ENCODE measurements around the gene MALT1. TPM values are rescaled to one million over a fixed set of nuclear protein-coding genes. Genes with fewer than 3 reads are reported as not detected.

MALT1 gene
- total RNA-seq, 1 donor from 2014 or later, result 29.7 TPM

DNA sequence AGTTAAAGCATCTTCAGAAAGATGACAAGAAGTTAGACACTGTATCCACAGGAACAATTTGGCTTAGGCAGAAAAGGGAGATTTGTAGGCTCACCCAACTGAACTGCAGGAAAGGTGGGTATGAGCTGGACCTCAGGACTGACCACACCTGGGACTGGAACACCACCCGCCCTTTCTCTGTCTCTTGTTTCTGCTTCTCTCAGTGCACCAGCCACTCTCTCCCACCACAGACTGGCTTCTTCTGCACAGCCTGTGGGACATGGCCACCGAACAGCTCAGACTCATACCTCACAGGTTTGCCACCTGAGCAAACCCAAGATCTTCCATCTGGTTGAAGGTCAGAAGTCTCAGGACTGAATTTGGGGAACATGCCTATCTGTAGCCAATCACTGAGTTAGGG is 14.2 kb upstream of the MALT1 start:
- Mint-ChIP-seq H3K36me3 (no peaks in the 10 kb centered on the region), H3K4me3 (no peak overlapping the region), H3K27ac (no peak overlapping the region), H3K27me3 (no peaks in the 10 kb centered on the region), H3K4me1 (ENCODE audit: unreplicated experiment) (no peaks in the 10 kb centered on the region), H3K9me3 (peaks cover 6% of the 10 kb centered on the region)
- TF ChIP-seq, protein P1, sequence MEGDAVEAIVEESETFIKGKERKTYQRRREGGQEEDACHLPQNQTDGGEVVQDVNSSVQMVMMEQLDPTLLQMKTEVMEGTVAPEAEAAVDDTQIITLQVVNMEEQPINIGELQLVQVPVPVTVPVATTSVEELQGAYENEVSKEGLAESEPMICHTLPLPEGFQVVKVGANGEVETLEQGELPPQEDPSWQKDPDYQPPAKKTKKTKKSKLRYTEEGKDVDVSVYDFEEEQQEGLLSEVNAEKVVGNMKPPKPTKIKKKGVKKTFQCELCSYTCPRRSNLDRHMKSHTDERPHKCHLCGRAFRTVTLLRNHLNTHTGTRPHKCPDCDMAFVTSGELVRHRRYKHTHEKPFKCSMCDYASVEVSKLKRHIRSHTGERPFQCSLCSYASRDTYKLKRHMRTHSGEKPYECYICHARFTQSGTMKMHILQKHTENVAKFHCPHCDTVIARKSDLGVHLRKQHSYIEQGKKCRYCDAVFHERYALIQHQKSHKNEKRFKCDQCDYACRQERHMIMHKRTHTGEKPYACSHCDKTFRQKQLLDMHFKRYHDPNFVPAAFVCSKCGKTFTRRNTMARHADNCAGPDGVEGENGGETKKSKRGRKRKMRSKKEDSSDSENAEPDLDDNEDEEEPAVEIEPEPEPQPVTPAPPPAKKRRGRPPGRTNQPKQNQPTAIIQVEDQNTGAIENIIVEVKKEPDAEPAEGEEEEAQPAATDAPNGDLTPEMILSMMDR (conservative IDR thresholded peaks at IDR 0.05), result no peak
- DNase-seq (ENCODE audit: extremely low spot score, unreplicated experiment), result no peak

GRCh38 chr18:58657494-58657893 is 13.8 kb upstream of the MALT1 start:
- Mint-ChIP-seq H3K27ac (no peak overlapping the region), H3K36me3 (no peaks in the 10 kb centered on the region), H3K27me3 (no peaks in the 10 kb centered on the region), H3K9me3 (peaks cover 6% of the 10 kb centered on the region), H3K4me3 (no peak overlapping the region), H3K4me1 (ENCODE audit: unreplicated experiment) (no peaks in the 10 kb centered on the region)
- TF ChIP-seq, protein P1 (conservative IDR thresholded peaks at IDR 0.05), result no peak
- no peak for DNase-seq (ENCODE audit: extremely low spot score, unreplicated experiment)

- Mint-ChIP-seq H3K4me1 (ENCODE audit: unreplicated experiment) (no peaks in the 10 kb centered on the region), H3K9me3 (peaks cover 5% of the 10 kb centered on the region), H3K4me3 (no peak overlapping the region), H3K36me3 (no peaks in the 10 kb centered on the region), H3K27ac (no peak overlapping the region), H3K27me3 (no peaks in the 10 kb centered on the region)
- TF ChIP-seq, protein P1 (conservative IDR thresholded peaks at IDR 0.05), result no peak
- no peak for DNase-seq (ENCODE audit: extremely low spot score, unreplicated experiment)
These were observed 11.6 kb upstream of the MALT1 start for GRCh38 chr18:58659691-58660090.

GRCh38 chr18:58660915-58661314 is 10.3 kb upstream of the MALT1 start:
- Mint-ChIP-seq H3K36me3 (no peaks in the 10 kb centered on the region), H3K27me3 (peaks cover 4% of the 10 kb centered on the region), H3K4me3 (no peak overlapping the region), H3K4me1 (ENCODE audit: unreplicated experiment) (no peaks in the 10 kb centered on the region), H3K27ac (no peak overlapping the region), H3K9me3 (no peaks in the 10 kb centered on the region)
- DNase-seq (ENCODE audit: extremely low spot score, unreplicated experiment), result no peak
- TF ChIP-seq, protein P1 (conservative IDR thresholded peaks at IDR 0.05), result no peak

- Mint-ChIP-seq H3K27me3 (peaks cover 6% of the 10 kb centered on the region), H3K27ac (no peak overlapping the region), H3K4me1 (ENCODE audit: unreplicated experiment) (no peaks in the 10 kb centered on the region), H3K9me3 (no peaks in the 10 kb centered on the region), H3K36me3 (no peaks in the 10 kb centered on the region), H3K4me3 (no peak overlapping the region)
- DNase-seq (ENCODE audit: extremely low spot score, unreplicated experiment), result no peak
- TF ChIP-seq, protein P1 (conservative IDR thresholded peaks at IDR 0.05), result peak; percentile 30
These were observed 9.8 kb upstream of the MALT1 start for GRCh38 chr18:58661423-58661822.

- TF ChIP-seq, protein P1 (conservative IDR thresholded peaks at IDR 0.05), result no peak
- Mint-ChIP-seq H3K27me3 (peaks cover 7% of the 10 kb centered on the region), H3K4me1 (ENCODE audit: unreplicated experiment) (no peaks in the 10 kb centered on the region), H3K36me3 (no peaks in the 10 kb centered on the region), H3K4me3 (no peak overlapping the region), H3K9me3 (no peaks in the 10 kb centered on the region), H3K27ac (no peak overlapping the region)
- DNase-seq (ENCODE audit: extremely low spot score, unreplicated experiment), result no peak
These were observed 9.1 kb upstream of the MALT1 start for GRCh38 chr18:58662118-58662517.

All from type B pancreatic cell (in vitro differentiated cells).